NCI-H2029 treated with DMSO at 0.1 percent for 48 hours (cell line): ENCODE results near the gene PEX26.
A peak's percentile ranks its signal among the peaks of the same experiment; 100 is the strongest.
"Not testable (repeated sequence)": the region's sequence is repeated elsewhere in the genome, so short reads cannot be mapped to it uniquely, and the experiment has no call there.

Experiments
- DNase-seq: peaks from one replicate; lab custom pipeline; 2025; lab: John Stamatoyannopoulos, UW

PEX26 gene

DNA sequence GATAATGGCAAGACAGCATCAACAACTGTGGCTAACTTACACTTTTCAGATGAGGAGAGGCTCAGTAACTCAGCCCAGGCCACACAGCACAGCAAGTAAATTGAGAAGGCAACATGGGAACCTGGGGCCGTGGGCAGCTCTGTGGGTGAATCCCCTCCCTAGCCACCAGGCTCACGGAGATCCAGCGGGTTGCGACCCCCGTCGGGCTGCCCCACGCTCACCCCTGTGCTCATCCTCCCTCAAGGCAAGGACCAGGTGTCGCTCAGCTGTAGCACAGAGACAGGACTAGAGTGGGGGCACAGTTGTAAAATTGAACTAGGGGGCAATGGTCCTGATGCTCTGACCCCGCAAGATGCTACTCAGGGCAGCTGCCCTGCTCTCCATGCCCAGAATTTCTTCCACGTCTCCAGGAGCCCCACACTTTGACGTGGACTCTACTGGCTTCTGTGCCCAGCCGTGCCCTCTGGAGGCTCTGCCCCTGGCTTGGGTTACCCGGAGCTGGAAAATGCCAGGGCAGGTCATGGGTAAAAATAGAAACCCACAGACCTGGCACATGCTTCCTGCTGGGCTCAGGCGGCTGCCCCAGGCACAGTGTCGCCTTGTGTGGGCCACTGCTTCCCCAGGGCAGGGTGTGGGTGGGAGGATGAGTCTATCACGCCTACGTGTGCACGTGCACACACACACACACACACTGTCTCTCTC lies 41.8 kb downstream of the PEX26 start:
- DNase-seq = no peak

DNA sequence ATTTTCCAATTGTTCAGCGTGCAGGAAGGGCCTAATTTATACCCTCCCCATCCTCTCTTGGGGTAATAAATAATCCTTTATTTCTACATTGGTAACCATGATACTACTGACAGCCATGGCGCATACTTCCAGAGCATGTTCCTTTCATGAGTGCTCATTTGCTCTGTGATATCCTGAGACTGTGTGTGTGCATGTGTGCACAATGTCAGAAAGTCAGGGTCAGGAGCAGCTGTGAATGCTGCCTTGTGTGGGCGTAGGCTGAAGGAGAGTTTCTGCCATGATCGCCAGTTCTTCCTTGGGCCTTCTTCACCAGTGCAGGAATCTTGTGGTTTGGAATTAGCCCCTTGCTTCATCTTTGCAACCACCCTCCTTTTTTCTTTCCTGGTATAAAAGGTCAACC lies 43.1 kb downstream of the PEX26 start:
- DNase-seq = no peak

DNA sequence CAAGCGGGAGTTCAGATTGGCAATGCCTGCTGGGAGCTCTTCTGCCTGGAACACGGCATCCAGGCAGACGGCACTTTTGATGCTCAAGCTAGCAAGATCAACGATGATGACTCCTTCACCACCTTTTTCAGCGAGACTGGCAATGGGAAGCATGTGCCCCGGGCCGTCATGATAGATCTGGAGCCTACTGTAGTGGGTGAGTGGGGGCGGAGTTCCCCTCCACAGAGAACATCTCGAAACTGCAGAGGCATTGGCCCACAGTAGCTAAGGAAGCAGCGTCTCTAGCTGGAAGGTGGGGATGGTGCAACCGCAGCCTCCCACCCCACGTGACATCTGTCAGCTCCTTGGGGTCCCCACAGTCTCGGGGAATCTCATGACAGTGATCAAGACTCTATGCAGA lies 43.7 kb downstream of the PEX26 start:
- no peak for DNase-seq

DNA sequence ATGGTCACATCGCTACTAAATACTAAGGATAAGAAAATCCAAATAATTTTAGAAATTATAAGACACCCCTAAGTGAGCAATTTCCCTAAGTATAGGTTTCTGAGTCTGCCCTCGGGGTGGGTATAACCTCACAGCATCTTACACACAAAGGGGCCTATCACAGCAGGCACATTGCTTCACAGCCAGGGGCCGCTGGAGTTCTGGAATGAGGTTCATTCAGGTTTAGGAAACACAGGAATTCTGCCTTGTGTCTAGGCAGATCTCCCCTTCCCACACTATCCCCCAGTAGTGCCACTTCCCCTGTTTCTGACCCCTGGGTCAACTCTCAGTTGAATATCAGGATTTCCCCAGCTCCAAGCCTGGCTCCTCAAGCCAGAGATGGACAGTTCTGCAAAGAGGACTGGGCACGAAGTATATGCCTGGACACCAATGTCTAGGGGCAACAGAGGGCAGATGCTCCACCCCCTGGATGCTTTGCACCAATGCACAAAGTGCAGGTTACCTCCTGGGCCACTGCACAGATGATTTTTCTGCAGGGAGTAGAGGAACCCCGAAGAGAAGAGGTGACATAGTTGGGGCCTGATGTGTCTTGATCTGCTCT lies 44.3 kb downstream of the PEX26 start:
- DNase-seq = no peak

DNA sequence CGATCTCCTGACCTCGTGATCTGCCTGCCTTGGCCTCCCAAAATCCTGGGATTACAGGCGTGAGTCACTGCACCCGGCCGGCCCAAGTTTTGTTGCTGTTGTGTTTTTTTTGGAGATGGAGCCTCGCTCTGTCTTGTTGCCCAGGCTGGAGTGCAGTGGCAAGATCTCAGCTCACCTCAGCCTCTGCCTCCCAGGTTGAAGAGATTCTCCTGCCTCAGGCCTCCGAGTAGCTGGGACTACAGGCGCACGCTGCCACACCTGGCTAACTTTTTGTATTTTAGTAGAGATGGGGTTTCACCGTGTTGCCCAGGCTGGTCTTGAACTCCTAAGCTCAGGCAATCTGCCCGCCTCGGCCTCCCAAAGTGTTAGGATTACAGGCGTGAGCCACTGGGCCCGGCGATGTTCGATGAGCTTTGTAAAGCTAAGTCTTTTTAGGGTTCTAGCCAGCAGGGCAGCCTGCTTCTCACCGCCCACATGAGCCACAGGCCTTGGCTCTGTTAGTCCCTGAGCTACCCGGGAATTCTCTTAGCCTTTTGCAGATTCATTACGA lies 45.8 kb downstream of the PEX26 start:
- DNase-seq = not testable (repeated sequence)

DNA sequence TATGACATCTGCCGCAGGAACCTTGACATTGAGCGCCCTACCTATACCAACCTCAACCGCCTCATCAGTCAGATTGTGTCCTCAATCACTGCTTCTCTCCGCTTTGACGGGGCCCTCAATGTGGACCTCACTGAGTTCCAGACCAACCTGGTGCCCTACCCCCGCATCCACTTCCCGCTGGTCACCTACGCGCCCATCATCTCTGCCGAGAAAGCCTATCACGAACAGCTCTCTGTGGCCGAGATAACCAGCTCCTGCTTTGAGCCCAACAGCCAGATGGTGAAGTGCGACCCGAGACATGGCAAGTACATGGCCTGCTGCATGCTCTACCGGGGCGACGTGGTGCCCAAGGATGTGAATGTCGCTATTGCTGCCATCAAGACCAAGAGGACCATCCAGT lies 48.8 kb downstream of the PEX26 start:
- DNase-seq = no peak

DNA sequence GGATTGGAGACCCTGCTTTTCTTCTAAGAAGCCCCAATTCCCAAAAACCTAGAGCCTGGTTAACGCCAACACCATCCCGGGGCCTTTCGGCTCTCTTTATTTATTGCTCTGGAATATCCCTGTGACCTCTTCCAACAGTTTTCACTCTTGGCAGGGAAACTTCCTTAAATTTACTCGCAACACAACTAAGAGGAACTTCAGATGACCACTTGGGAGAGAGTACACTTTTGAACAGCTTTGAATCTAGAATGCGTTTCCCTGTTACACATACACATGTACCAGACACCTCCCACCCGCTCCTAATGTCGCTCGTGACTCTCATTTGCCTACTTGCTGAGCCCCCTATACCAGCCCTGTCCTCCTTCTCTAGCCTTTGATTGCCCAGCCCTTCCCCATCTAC lies 52.2 kb downstream of the PEX26 start:
- no peak for DNase-seq

DNA sequence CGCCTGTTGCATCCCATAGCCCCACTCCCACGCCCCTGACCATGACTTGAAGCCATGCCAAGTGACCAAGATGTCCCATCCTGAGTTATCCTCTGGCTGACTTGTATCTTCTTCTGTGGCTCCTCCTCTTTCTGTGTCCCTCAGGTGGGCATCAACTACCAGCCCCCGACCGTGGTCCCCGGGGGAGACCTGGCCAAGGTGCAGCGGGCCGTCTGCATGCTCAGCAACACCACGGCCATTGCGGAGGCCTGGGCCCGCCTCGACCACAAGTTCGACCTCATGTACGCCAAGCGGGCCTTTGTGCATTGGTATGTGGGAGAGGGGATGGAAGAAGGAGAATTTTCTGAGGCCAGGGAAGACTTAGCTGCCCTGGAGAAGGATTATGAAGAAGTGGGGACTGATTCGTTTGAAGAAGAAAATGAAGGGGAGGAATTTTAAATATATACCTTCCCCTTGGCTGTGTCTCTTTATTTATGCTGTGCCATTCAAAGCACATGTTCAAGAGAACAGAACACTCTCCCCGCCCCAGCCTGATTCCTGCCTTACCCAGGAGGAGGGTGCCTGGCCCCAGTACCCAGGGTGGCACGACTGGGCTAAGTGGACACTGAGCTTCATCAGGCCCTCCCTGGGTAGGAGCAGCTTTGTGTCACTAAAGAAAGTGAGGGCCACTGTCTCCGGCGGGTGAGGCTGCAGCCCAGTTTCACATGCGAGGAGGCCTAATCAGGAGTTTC lies 53.1 kb downstream of the PEX26 start:
- no peak for DNase-seq

DNA sequence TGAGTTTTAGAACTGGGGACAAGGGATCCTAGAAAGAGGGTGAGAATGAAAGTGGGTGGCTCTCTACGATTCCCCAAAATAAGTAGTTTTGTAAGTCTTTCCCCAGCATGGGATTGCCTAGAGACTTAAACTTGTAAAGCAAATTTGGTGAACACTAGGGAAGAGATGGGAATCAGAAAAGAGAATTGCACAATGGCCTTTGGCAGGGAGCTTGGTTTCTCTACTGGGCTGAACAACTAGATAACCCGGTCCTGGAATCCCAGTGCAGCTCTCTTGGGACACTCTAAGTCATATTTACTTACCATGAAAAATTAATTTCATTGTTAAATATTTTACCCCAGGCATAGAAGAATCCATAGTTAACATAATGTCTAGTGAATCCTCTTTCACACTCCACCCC lies 55.7 kb downstream of the PEX26 start:
- no peak for DNase-seq

DNA sequence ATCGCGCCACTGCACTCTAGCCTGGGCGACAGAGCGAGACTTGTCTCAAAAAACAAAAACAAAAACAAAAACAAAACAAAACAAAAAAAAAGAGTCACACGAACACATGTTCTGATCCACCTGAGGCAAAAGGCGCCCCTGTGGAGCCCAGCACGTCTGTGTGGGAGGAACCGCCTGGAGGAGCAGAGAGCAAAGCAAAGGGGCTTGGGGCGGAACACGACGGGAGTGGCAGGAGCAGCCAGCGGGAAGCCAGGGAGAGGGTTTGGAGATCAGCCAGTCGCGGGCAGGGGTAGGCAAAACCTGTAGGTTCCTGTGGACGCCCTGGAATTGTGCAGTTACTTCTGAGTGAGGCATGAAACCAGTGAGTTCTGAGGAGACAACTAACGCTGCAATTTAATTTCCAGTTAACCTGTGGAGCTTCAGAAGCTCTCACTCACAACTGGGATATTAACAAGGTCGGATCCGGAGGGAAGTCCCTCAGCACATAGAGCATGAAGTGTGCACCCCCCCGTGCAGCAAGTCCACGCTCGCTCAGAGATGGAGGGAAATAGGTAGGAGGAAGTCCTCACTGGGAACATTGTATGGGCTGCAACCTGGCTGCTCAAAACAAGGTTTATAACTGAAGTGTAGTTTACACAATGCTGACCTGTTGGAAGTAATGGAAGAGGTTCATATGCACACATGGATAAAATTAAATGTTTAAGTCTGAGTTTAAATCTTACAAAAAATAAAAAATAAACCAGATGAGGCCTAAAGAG lies 59.0 kb downstream of the PEX26 start:
- DNase-seq = peak; percentile 24

DNA sequence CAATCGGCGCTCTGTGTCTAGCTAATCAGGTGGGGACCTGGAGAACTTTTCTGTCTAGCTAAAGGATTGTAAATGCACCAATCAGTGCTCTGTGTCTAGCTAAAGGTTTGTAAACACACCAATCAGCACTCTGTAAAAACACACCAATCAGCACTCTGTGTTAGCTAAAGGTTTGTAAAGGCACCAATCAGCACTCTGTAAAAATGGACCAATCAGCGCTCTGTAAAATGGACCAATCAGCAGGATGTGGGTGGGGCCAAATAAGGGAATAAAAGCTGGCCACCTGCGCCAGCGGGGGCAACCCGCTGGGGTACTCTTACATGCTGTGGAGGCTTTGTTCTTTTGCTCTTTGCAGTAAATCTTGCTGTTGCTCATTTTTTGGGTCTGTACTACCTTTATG lies 63.2 kb downstream of the PEX26 start:
- not testable (repeated sequence) for DNase-seq

DNA sequence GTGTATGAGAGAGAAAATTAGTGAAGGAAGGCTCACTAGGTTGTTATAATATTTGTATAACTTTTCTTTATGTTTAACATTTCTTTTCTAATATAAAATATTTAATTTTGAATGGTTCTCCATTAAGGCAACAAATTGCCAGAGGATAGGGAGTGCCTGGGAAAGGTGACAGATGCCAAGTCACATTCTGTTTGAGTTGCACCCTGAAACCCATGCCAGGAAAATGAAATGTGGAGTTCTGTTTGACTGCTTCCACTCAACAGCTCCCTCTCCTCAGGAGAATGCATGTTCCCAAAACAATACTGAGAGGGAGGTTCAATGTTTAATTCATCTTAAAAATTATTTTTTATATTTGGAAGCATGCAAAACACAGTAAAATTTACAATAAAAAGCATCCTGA lies 66.3 kb downstream of the PEX26 start:
- DNase-seq = no peak

DNA sequence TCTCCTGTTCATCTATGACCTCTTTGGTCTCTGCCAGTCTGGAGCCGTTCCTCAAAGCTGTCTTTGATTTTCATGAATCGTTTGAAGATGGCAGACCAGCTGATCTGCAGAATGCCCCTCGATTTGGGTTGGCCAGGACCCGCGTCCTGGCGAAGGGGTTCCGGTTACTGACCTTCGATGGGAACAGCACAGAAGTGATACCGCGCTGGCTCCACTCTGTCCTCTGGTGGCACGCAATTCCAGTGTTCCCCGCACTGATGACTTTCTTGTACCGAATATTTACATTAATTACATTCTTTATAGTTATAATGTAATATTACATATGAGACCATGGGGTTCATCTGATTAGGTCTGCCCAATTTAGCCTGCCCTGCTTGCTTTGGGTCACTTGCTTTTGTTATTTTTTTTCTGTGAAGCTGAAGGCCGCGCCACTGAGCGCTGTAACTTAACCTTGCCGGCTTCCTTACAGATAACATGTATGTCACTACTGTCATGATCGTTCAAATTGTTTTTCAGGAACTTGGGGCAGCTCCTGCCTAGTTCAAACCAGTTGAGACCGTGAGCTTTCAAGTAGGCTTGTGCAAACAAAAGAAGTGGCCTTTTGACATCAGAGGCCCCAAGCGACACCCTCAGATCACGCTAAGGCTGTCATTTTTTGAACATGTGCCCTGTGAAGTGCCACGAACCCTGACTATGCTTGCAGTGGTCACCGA lies 68.0 kb downstream of the PEX26 start:
- DNase-seq = no peak

DNA sequence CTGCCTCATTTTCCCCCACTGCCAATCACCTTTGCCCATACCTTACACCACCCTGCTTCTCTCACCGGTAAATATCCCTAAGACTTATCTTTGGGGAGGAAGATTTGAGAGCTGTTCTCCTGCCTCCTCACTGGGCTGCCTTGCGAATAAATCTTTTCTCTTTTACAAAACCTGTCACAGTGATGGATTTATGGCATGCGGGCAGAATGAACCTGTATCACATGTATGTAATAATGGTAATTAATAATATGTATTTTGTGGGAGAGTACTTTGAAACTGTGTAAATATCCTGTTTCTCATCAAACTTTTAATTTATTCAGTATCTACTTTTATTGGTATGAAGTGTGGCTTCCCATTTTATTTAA lies 68.6 kb downstream of the PEX26 start:
- no peak for DNase-seq

DNA sequence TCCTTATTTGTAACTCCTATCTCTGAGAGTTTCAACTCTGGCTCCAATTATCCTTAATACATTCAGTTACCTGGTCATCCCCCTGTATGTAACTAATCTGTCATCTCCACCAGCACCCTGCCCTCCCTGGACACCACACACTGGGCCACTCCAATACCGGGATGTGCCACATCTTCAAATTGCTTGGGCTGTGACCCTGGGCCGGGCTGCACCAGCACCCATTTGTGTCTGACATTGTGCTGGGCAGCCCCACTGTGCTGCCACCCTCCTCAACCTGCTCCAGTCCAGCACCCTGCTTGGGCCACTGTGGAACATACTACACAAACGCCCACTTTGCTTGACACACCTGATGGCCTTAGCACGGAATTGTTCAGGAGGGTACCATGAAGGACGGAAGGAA lies 70.0 kb downstream of the PEX26 start:
- DNase-seq = no peak

DNA sequence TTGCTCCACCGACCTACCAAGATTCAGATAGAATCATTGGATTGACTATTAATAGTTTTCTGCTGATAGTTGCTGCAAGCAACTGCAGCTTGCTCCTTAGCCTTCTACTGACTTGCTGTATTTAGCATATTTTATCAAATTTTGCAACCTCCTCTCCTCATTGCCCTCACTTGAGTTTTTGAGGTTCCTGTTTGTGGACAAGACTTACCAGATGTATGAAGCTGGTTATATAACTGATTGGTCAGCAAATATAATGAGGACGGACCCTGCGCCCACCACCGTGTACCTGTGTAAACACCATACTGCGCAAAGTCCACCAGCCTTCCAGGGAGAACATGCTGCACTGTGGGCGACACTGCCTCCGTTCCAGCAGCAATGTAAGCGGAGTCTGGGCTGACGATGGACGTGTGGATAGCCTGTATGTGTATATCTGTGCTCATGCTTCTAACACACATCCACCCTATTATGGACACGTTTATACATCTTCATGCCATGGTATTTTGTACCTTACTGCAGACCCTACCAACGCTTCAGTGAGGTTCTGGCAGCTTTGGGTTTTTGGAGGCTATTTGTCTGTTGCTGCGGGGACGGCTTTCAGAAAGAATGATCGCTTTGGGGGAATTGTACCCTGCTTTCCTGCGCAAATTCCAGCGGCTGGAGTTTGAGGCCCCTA lies 70.6 kb downstream of the PEX26 start:
- no peak for DNase-seq

DNA sequence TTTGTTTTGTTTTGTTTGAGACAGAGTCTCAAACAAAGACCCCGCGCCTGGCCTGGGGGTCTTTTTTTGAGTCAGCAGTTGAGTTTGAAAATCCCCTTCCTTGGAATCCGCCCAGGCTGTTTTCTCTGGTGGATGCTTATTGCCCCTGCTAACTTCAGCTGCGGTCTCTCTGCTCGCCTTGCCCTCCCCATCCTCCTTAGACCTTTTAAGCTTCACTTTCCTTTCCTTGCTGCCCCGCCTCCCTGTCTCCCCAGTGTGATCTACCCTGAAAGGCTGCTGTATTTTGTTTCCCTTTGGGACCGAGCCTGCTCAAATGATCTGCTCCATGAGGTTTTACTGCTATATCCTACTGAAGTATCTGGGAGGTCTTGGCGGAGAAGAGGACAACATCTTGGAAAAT lies 74.7 kb downstream of the PEX26 start:
- DNase-seq = no peak

DNA sequence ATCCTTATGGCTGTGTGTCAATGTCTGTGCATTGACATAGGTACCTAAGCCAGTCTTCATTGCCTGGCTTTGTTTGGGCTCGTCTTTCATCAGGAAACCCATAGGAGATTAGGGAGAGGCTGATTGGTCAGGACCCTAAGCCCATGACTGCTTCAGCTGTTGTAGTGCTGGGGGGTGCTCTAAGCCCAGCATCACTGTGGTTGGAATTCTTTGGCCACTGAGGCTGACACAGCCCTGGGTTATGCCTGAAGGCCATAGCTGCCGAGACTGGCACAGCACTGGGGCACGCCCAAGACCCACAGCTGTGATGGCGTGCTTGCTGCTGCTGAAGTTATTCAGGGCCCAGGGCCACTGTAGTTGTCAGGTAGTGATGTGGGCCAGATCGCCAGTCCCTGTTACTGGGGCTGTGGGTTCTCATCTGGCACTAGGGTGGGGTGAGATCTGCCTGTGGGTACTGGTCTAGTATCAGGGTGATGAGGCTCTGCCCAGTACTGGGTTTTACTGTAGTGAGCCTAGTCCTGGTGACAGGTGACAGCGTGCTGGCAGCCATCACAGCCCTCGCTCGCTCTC lies 77.1 kb downstream of the PEX26 start:
- no peak for DNase-seq
